SIG-M5 treated with dmso at 0.1 percent for 504 hours (cell line): ENCODE results near the gene NKD2.
"Not testable (repeated sequence)": the region's sequence is repeated elsewhere in the genome, so short reads cannot be mapped to it uniquely, and the experiment has no call there.

Experiments used
- DNase-seq: peaks from one replicate; lab custom pipeline; 2025; ENCODE audit not compliant: unreplicated experiment; lab: John Stamatoyannopoulos, UW

Gene NKD2

GRCh38 chr5:1008451-1009358 is at the start of gene NKD2:
TSS of gene NKD2 (plus strand) at chr5:1008802. CDS start at chr5:1009058, 256 bp downstream.
- DNase-seq: peak; percentile 22

- no peak for DNase-seq
Observed at GRCh38 chr5:959581-960531, 48.7 kb upstream of the NKD2 start.

GRCh38 chr5:960551-960950 is 48.1 kb upstream of the NKD2 start:
- no peak for DNase-seq

GRCh38 chr5:961002-961710 is 47.4 kb upstream of the NKD2 start:
- DNase-seq: no peak

- DNase-seq: no peak
Observed at GRCh38 chr5:961711-962240, 46.8 kb upstream of the NKD2 start.

- DNase-seq: no peak
Observed at GRCh38 chr5:962386-962785, 46.2 kb upstream of the NKD2 start.

GRCh38 chr5:962801-963200 is 45.8 kb upstream of the NKD2 start:
- DNase-seq: no peak

- no peak for DNase-seq
Observed at GRCh38 chr5:963310-963672, 45.3 kb upstream of the NKD2 start.

GRCh38 chr5:963673-964531 is 44.7 kb upstream of the NKD2 start:
- peak; percentile 86 for DNase-seq

GRCh38 chr5:964821-965220 is 43.8 kb upstream of the NKD2 start:
- no peak for DNase-seq

- no peak for DNase-seq
Observed at GRCh38 chr5:965604-966344, 42.8 kb upstream of the NKD2 start.

- no peak for DNase-seq
Observed at GRCh38 chr5:966345-966710, 42.3 kb upstream of the NKD2 start.

- no peak for DNase-seq
Observed at GRCh38 chr5:966941-967340, 41.7 kb upstream of the NKD2 start.

- no peak for DNase-seq
Observed at GRCh38 chr5:968881-969280, 39.7 kb upstream of the NKD2 start.

GRCh38 chr5:969408-969839 is 39.2 kb upstream of the NKD2 start:
- DNase-seq: no peak

GRCh38 chr5:972575-972974 is 36.0 kb upstream of the NKD2 start:
- not testable (repeated sequence) for DNase-seq

- DNase-seq: no peak
Observed at GRCh38 chr5:976849-977751, 31.5 kb upstream of the NKD2 start.

GRCh38 chr5:978054-978453 is 30.5 kb upstream of the NKD2 start:
- no peak for DNase-seq
